ENCODE data around the gene CLDN20. TPM values are rescaled to one million over a fixed set of nuclear protein-coding genes. Genes with fewer than 3 reads are reported as not detected.

CLDN20 gene
- total RNA-seq, 1 donor, result not detected

DNA sequence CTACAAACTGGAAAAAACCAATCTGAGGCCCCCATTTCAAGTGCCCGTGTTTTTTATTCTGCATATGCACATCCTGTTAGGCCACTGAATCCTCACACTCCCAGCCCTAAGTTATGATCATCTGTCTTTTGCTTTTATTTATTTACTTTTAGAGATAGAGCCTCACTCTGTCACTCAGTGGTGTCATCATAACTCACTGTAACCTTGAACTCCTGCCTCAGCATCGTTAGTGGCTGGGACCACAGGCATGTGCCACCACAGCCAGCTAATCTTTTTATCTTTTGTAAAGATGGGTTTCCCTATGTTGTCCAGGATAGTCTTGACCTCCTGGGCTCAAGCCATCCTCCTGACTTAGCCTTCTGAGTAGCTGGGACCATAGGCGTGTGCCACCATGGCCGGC lies 29.6 kb upstream of the CLDN20 start:
- no peak for DNase-seq (ENCODE audit: low read depth)
- no peak overlapping the region for H3K4me3 ChIP-seq (ENCODE audit: low read depth, low read length)

DNA sequence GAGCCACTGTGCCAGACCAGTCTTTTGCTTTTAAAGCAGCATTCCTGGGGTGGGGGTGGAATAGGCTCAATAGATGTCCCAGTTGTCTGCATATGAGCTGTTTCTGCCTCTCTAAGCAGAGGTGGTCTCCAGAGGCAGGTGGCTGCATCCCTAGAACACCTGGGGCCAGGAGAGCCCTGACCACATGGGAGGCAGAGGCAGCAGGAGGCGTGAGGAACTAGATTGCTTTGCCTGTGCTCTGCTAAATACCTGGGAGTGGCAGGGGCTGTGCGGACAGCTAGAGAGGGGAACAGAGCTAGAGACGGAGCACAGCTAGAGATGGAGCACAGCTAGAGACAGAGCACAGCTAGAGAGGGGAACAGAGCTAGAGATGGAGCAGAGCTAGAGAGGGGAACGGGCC lies 29.1 kb upstream of the CLDN20 start:
- no peak for TF ChIP-seq CTCF (IDR thresholded peaks at IDR 0.05; ENCODE audit: insufficient read depth, low read length)
- DNase-seq (ENCODE audit: low read depth), result no peak
- no peak overlapping the region for H3K4me3 ChIP-seq (ENCODE audit: low read depth, low read length)

More for the DNA sequence above, 29.6 kb upstream of the CLDN20 start:
- TF ChIP-seq CTCF (IDR thresholded peaks at IDR 0.05; ENCODE audit: insufficient read depth, low read length), result no peak

- H3K4me3 ChIP-seq (ENCODE audit: low read depth, low read length), result no peak overlapping the region
- no peak for TF ChIP-seq CTCF (IDR thresholded peaks at IDR 0.05; ENCODE audit: insufficient read depth, low read length)
- no peak for DNase-seq (ENCODE audit: low read depth)
These were observed 28.7 kb upstream of the CLDN20 start for GRCh38 chr6:155235087-155235486.

DNA sequence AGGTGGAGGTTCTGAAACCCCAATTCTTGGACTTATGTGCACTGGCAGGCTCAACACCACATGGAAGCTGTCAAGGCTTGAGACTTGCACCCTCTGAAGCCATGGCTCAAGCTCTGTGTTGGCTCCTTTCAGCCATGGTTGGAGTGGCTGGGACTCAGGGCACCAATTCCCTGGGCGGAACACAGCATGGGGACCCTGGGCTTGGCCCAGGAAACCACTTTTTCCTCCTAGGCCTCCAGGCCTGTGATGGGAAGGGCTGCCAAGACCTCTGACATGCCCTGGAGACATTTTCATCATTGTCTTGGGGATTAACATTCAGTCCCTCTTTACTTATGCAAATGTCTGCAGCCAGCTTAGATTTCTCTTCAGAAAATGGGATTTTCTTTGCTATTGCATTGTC lies 26.2 kb upstream of the CLDN20 start:
- no peak for TF ChIP-seq CTCF (IDR thresholded peaks at IDR 0.05; ENCODE audit: insufficient read depth, low read length)
- H3K4me3 ChIP-seq (ENCODE audit: low read depth, low read length), result no peak overlapping the region
- no peak for DNase-seq (ENCODE audit: low read depth)

- no peak for TF ChIP-seq CTCF (IDR thresholded peaks at IDR 0.05; ENCODE audit: insufficient read depth, low read length)
- H3K4me3 ChIP-seq (ENCODE audit: low read depth, low read length), result no peak overlapping the region
- DNase-seq (ENCODE audit: low read depth), result no peak
These were observed 22.8 kb upstream of the CLDN20 start for GRCh38 chr6:155240905-155241600.

- TF ChIP-seq CTCF (IDR thresholded peaks at IDR 0.05; ENCODE audit: insufficient read depth, low read length), result no peak
- H3K4me3 ChIP-seq (ENCODE audit: low read depth, low read length), result no peak overlapping the region
These were observed 21.8 kb upstream of the CLDN20 start for GRCh38 chr6:155241966-155242365.

DNA sequence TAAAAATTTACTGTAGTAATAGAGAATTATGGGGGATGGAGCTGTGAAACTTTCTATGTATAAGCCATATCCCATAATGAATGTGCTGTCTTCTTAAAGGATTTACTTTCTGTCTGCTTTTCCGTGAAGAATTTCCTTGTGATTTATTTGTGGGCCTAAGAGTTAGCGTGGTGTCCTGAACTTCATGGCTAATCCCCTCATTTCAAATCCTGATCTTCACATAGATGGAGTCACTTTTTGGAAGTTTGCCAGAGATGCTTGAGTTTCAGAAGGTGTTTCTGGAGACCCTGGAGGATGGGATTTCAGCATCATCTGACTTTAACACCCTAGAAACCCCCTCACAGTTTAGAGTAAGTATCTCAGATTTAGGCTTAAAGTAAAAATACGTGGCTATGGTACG lies 19.4 kb upstream of the CLDN20 start:
- no peak for TF ChIP-seq CTCF (IDR thresholded peaks at IDR 0.05; ENCODE audit: insufficient read depth, low read length)
- DNase-seq (ENCODE audit: low read depth), result no peak
- no peak overlapping the region for H3K4me3 ChIP-seq (ENCODE audit: low read depth, low read length)

More at GRCh38 chr6:155241966-155242365, 21.8 kb upstream of the CLDN20 start:
- no peak for DNase-seq (ENCODE audit: low read depth)

Measured in fibroblast of the aortic adventitia (primary cell).